ENCODE results near the gene MPRIP.

Gene MPRIP

GRCh38 chr17:17170346-17170985 is 128.2 kb downstream of the MPRIP start:
- Mint-ChIP-seq H3K4me1 (ENCODE audit: low read depth) (peaks cover 36% of the 10 kb centered on the region), H3K36me3 (ENCODE audit: low read depth) (peaks cover 26% of the 10 kb centered on the region), H3K27me3 (no peaks in the 10 kb centered on the region), H3K4me3 (no peak overlapping the region), H3K9me3 (no peaks in the 10 kb centered on the region), H3K27ac (no peak overlapping the region)

GRCh38 chr17:17171186-17171585 is 128.9 kb downstream of the MPRIP start:
- H3K4me1 Mint-ChIP-seq (ENCODE audit: low read depth), result peaks cover 44% of the 10 kb centered on the region
- H3K9me3 Mint-ChIP-seq, result no peaks in the 10 kb centered on the region
- H3K27me3 Mint-ChIP-seq, result no peaks in the 10 kb centered on the region
- H3K4me3 Mint-ChIP-seq, result no peak overlapping the region
- H3K36me3 Mint-ChIP-seq (ENCODE audit: low read depth), result peaks cover 28% of the 10 kb centered on the region
- no peak overlapping the region for H3K27ac Mint-ChIP-seq

- Mint-ChIP-seq H3K36me3 (ENCODE audit: low read depth) (peaks cover 32% of the 10 kb centered on the region), H3K4me3 (no peak overlapping the region), H3K27me3 (no peaks in the 10 kb centered on the region), H3K9me3 (no peaks in the 10 kb centered on the region), H3K4me1 (ENCODE audit: low read depth) (peaks cover 48% of the 10 kb centered on the region), H3K27ac (no peak overlapping the region)
Measured at GRCh38 chr17:17172001-17172939, 130.0 kb downstream of the MPRIP start.

GRCh38 chr17:17172990-17173389 is 130.7 kb downstream of the MPRIP start:
- peaks cover 53% of the 10 kb centered on the region for H3K4me1 Mint-ChIP-seq (ENCODE audit: low read depth)
- peaks cover 36% of the 10 kb centered on the region for H3K36me3 Mint-ChIP-seq (ENCODE audit: low read depth)
- H3K4me3 Mint-ChIP-seq, result no peak overlapping the region
- H3K27ac Mint-ChIP-seq, result no peak overlapping the region
- no peaks in the 10 kb centered on the region for H3K9me3 Mint-ChIP-seq
- H3K27me3 Mint-ChIP-seq, result no peaks in the 10 kb centered on the region

- H3K27me3 Mint-ChIP-seq, result no peaks in the 10 kb centered on the region
- no peaks in the 10 kb centered on the region for H3K9me3 Mint-ChIP-seq
- H3K4me3 Mint-ChIP-seq, result no peak overlapping the region
- peaks cover 37% of the 10 kb centered on the region for H3K36me3 Mint-ChIP-seq (ENCODE audit: low read depth)
- H3K4me1 Mint-ChIP-seq (ENCODE audit: low read depth), result peaks cover 61% of the 10 kb centered on the region
- no peak overlapping the region for H3K27ac Mint-ChIP-seq
Measured at GRCh38 chr17:17173921-17174320, 131.7 kb downstream of the MPRIP start.

GRCh38 chr17:17175340-17175739 is 133.1 kb downstream of the MPRIP start:
- Mint-ChIP-seq H3K9me3 (no peaks in the 10 kb centered on the region), H3K36me3 (ENCODE audit: low read depth) (peaks cover 43% of the 10 kb centered on the region), H3K27ac (no peak overlapping the region), H3K4me3 (no peak overlapping the region), H3K4me1 (ENCODE audit: low read depth) (peaks cover 69% of the 10 kb centered on the region), H3K27me3 (no peaks in the 10 kb centered on the region)

GRCh38 chr17:17175917-17176316 is 133.7 kb downstream of the MPRIP start:
- Mint-ChIP-seq H3K4me1 (ENCODE audit: low read depth) (peaks cover 71% of the 10 kb centered on the region), H3K27me3 (no peaks in the 10 kb centered on the region), H3K4me3 (no peak overlapping the region), H3K36me3 (ENCODE audit: low read depth) (peaks cover 49% of the 10 kb centered on the region), H3K9me3 (no peaks in the 10 kb centered on the region), H3K27ac (peak overlapping the region; percentile 70)

GRCh38 chr17:17176341-17176740 is 134.1 kb downstream of the MPRIP start:
- H3K4me1 Mint-ChIP-seq (ENCODE audit: low read depth), result peaks cover 71% of the 10 kb centered on the region
- H3K27me3 Mint-ChIP-seq, result no peaks in the 10 kb centered on the region
- H3K36me3 Mint-ChIP-seq (ENCODE audit: low read depth), result peaks cover 50% of the 10 kb centered on the region
- H3K4me3 Mint-ChIP-seq, result no peak overlapping the region
- no peaks in the 10 kb centered on the region for H3K9me3 Mint-ChIP-seq
- peak overlapping the region; percentile 70 for H3K27ac Mint-ChIP-seq

- Mint-ChIP-seq H3K4me3 (no peak overlapping the region), H3K27ac (no peak overlapping the region), H3K9me3 (no peaks in the 10 kb centered on the region), H3K36me3 (ENCODE audit: low read depth) (peaks cover 51% of the 10 kb centered on the region), H3K4me1 (ENCODE audit: low read depth) (peaks cover 76% of the 10 kb centered on the region), H3K27me3 (no peaks in the 10 kb centered on the region)
Measured at GRCh38 chr17:17177176-17177575, 134.9 kb downstream of the MPRIP start.

GRCh38 chr17:17179371-17179827 is 137.1 kb downstream of the MPRIP start:
- Mint-ChIP-seq H3K36me3 (ENCODE audit: low read depth) (peaks cover 47% of the 10 kb centered on the region), H3K9me3 (no peaks in the 10 kb centered on the region), H3K27me3 (no peaks in the 10 kb centered on the region), H3K4me3 (peak overlapping the region; percentile 56), H3K4me1 (ENCODE audit: low read depth) (peaks cover 80% of the 10 kb centered on the region), H3K27ac (peak overlapping the region; percentile 81)

GRCh38 chr17:17180141-17180603 is 137.9 kb downstream of the MPRIP start:
- H3K27me3 Mint-ChIP-seq, result no peaks in the 10 kb centered on the region
- no peaks in the 10 kb centered on the region for H3K9me3 Mint-ChIP-seq
- no peak overlapping the region for H3K4me3 Mint-ChIP-seq
- peak overlapping the region; percentile 81 for H3K27ac Mint-ChIP-seq
- H3K4me1 Mint-ChIP-seq (ENCODE audit: low read depth), result peaks cover 81% of the 10 kb centered on the region
- peaks cover 47% of the 10 kb centered on the region for H3K36me3 Mint-ChIP-seq (ENCODE audit: low read depth)

GRCh38 chr17:17180741-17181525 is 138.7 kb downstream of the MPRIP start:
- Mint-ChIP-seq H3K36me3 (ENCODE audit: low read depth) (peaks cover 47% of the 10 kb centered on the region), H3K4me1 (ENCODE audit: low read depth) (peaks cover 81% of the 10 kb centered on the region), H3K27ac (peak overlapping the region; percentile 76), H3K9me3 (no peaks in the 10 kb centered on the region), H3K4me3 (no peak overlapping the region), H3K27me3 (no peaks in the 10 kb centered on the region)

- Mint-ChIP-seq H3K27me3 (no peaks in the 10 kb centered on the region), H3K27ac (peak overlapping the region; percentile 76), H3K36me3 (ENCODE audit: low read depth) (peaks cover 40% of the 10 kb centered on the region), H3K4me3 (peak overlapping the region; percentile 60), H3K4me1 (ENCODE audit: low read depth) (peaks cover 80% of the 10 kb centered on the region), H3K9me3 (no peaks in the 10 kb centered on the region)
Measured at GRCh38 chr17:17181666-17182597, 139.7 kb downstream of the MPRIP start.
